ENCODE measurements around the gene CBS.
"Not testable (repeated sequence)": the region's sequence is repeated elsewhere in the genome, so short reads cannot be mapped to it uniquely, and the experiment has no call there.

The CBS gene

DNA sequence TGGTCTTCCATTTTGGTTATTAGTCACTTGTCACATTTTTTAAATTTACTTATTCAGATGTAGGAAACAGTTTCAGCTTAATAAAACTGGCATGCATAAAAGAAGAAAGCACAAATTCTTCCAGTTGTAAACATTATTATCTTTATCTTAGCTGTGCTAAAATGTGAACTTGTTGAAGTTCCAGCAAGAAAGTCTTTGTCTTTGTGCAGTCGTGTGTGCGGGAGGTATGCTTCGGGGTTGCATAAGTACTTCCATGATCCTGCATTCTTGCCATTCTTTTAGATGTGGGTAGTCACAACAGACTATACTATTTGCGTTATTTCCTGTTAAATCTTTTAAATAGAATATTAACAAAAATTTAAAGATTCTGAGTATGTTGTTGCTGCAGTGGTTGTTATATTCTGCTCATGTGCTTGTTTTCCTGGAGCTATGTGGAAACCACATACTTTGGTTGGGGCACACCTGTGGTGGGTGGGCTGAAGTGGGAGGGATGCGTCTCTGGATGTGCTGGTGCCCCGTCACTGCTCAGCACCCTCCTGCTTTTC lies 49.9 kb downstream of the CBS start:
- DNase-seq (ENCODE audit: low read depth in 3 of 3), result no peak

DNA sequence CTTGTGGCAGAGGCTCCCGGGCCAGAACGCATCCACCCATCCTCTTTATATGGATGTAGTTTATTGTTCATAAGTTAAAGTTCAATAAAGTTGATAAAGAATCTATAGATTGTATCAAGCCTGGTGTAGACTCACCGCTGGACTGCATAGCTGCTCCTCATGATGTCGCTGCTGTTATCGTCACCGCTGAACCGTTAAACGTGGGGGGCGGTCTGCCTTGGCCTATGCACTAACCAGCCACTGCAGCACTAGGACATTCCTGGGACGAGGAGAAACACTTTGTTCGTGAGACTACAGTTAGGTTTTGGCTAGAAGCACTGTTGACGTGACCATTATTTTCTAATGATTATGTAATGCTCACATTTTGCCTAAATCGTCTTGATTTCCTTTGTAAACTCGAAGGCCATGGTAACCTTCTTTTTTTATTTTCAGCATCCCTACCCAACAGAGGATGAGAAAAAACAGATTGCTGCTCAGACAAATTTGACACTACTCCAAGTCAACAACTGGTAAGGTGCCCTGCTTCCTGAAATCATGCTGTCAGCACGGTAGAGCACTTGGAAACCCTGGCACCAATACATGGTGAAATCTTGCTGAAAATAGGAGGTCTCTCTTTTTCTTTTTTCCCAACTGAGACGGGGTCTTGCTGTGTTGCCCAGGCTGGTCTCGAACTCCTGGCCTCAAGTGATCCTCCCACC lies 51.0 kb downstream of the CBS start:
- no peak for DNase-seq (ENCODE audit: low read depth in 3 of 3)

DNA sequence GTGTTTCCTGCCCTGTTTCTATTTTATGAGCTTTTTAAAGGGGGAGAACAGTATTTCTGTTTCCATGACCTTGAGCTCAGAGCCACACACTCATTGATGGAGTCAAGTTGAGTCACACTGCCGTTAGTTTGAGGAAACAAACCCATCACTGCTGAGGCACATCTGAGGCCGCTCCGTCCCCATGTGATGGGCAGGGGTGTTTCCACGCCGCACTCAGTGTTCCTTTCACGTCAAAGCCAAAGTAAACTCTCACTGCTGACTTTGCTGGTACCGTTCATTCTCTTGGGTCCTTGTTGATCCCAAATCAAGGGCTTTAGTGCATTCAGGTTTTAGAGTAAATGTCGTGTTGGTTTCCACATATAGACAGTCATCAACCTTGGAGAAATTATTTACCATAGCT lies 52.5 kb downstream of the CBS start:
- no peak for DNase-seq (ENCODE audit: low read depth in 3 of 3)

DNA sequence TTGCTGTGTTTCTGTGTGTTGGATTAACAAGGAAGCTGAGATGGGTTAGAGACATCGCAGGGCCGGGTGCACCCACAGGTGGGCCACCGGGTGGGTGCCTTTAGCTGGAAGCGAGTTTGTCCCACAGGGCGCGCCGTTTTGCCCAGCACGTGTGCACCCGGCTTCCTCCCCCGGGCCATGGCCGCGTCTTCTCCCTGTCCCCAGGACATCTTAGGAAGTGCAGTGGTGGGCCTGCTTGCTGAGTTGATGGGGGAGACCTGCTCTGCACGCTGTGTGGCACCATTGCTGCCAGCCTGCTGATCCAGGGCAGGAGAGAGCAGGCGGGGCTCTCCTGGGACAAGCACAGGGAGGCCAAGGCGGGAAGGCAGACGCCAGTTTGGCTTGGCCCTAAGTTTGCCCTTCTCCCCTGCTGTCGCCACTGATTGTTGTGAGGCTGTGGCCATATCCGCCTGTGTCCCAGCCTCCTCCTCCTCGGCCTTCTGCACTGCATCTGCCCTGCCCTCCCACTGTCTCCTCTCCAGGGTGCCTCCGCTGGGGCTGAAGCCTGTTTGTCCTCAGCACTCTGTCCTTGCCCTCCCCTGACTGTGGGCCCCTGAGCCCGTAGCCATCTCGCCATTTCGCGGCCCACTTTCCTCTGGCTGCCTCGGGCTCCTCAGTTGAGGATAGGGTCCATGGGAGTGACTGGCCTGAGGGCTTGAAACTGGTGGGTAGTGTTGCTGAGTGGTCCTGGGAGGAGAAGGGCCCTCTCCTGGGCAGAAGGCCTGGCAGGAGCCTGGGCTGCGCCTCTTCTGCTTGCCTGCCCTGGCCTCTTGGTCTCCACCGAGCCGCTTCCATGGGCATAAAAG lies 53.7 kb downstream of the CBS start:
- no peak for DNase-seq (ENCODE audit: low read depth in 3 of 3)

DNA sequence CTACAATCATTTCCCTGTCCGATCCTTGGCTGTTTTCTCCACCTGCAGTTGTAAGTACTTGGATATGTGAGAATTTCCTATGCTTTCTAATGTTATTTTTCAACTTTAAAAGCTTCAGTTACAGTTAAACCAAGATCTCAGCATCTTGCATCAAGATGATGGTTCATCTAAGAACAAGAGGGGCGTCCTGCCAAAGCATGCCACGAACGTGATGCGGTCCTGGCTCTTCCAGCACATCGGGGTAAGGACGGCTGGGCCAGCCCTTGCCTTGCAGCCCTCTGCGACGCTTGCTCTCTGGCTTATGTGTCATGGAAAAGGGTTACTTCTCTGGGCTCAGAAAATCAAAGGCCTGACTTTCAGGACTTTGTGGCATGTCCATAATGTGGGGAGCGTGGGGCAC lies 54.4 kb downstream of the CBS start:
- DNase-seq (ENCODE audit: low read depth in 3 of 3), result no peak

DNA sequence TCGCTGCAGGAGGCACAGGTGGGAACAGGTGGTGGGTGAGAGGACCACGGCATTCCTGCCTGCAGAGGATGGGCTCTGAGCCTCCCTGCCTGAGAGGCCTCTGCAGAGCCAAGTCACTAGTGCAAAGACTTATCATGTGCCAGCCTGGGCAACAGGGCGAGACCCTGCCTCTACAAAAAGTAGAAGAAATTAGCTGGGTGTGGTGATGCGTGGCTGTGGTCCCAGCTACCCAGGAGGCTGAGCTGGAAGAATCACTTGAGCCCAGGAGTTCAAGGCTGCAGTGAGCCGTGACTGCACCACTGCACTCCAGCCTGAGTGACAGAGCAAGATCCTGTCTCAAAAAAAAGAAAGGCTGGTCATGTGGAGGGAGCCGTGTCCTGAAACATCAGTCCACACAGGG lies 54.9 kb downstream of the CBS start:
- no peak for DNase-seq (ENCODE audit: low read depth in 3 of 3)

DNA sequence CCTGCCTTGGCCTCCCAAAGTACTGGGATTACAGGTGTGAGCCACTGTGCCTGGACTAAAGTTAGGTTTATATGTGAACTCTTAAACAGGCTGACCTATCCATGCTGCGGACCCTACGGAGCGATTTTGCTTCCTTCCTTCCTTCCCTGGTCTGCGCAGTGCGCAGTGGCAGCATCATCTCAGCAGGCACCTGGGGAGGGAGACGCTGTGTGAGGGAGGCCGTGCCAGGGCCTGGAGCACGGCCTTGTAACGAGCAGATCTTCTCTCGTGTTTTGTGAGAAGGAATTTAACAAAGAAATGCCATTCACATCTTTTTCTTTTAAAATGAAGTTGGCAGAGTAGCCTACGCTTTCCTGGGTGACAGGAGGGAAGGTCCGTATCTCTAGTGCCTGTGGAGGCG lies 55.5 kb downstream of the CBS start:
- no peak for DNase-seq (ENCODE audit: low read depth in 3 of 3)

DNA sequence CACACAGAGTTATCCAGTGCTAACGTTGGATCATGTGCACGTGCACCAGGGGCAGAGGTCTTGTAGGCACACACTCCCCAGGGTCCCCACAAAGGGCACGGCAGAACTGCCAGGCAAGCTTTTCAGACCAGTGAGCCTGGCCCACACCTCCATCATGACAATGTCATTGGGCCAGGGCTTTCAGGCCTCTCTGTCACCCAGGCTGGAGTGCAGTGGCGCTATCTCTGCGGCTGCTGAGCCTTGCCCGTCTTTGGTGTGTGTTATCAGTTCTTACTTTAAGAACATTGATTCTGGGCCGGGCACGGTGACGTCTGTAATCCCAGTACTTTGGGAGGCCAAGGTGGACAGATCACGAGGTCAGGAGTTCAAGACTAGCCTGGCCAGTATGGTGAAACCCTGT lies 57.1 kb downstream of the CBS start:
- DNase-seq (ENCODE audit: low read depth in 3 of 3), result no peak

DNA sequence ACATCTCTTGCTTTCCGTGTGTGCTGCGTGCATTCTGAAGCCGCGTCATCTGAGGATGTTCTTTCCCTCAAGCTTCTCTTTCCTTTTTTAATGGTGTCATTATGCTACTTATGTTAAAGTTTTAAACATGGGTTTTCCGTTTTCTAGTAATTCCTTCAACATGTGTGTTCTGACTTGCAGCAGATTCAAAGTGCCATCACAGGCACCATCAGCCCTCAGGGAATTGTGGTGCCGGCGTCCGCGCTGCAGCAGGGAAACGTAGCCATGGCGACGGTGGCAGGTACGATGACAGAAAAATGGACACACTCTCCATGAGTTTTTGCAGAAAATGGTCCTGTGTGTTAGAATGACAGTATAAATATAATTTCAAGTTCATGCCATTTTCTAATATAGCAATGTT lies 58.9 kb downstream of the CBS start:
- DNase-seq (ENCODE audit: low read depth in 3 of 3), result no peak

DNA sequence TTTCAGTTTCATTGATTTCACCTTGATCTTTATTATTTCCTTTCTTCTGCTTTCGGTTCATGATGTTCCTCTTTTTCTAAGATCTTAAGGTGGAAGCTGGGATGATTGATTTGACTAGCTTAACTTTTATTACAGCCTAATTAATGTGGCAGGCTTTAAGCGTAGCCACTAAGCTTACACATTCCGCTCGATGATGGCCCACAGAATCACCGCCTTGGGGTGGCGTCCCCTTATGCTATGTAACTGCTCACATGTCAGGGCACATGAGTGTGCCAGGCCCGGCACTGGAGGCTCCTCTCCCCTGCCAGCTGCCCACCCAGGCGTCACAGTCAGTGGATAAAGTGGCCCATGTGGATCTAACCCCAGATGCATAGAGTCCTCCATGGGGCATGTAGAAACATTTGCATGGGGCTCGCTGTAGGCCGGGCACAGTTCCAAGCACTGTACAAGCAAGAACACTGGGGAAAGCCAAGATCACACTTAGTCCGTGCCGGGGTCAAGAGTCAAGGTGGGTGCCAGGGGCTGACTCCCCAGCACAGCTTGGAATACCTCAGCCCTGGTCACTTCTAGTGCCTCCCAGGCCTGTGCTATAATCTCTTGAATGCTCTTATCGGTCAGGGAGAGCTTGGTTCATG lies 59.6 kb downstream of the CBS start:
- DNase-seq (ENCODE audit: low read depth in 3 of 3), result no peak

DNA sequence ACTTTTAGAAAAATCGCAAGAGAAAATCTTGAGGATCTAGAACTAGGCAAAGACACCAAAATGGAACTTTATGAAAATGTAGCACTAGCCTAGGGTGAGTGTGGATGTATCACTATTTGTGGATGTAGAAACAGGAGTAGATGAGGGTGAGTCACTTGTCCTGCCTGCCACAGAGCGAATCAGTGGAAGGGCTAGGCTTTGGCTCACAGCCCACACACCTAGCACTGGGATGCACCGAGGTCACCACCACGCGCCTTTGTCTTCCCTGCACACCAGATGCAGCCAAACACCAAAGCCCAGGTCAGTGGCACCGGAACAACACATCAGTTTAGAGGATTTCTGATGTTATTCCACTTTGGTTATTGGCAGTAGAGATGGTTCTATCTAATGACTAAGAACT lies 63.0 kb downstream of the CBS start:
- no peak for DNase-seq (ENCODE audit: low read depth in 3 of 3)

DNA sequence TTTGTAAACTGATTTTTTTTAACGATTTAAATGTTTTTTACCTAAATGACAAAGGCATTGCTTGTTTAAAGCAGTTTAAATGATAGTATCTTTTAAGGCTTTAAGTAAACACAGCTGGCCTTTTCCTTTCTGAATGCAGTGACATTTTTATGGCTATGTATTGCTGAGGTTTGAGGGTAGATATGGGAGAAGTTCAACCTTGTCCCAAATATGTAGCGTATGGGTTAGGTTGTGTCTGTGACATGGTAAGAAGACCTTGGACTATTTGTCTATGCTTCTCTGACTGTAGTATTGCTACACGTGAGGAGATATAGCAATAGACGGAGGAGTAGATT lies 68.8 kb downstream of the CBS start:
- DNase-seq (ENCODE audit: low read depth in 3 of 3), result no peak

DNA sequence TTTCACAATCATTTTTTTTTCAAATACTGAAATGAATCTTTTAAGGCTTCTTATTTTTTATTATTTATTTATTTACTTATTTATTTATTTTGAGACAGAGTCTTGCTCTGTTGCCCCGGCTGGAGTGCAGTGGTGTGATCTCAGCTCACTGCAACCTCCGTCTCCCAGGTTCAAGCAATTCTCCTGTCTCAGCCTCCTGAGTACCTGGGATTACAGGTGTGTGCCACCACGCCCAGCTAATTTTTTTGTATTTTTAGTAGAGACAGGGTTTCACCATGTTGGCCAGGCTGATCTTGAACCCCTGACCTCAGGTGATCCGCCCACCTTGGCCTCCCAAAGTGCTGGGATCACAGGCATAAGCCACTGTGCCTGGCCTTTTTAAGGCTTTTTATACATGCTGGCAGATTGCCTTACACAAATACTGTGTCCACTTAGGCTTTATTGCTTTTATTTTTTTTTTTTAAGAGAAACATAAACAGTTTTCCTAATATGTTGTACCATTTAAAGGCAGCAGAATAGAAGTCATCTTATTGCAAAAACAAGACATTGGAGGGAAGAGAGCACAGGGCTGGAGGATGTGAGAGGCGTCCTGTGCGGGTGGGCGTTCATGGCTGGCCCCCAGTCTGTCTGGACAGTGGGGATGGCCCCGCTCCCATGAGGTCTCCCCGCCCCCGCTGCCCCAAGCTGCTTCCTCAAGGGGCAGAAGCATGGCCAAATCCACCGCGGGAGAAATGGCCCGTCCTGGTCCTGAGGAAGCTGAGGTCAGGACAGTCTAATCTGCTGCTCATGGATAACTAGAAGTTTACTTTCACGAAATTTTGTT lies 69.4 kb downstream of the CBS start:
- not testable (repeated sequence) for DNase-seq (ENCODE audit: low read depth in 3 of 3)

DNA sequence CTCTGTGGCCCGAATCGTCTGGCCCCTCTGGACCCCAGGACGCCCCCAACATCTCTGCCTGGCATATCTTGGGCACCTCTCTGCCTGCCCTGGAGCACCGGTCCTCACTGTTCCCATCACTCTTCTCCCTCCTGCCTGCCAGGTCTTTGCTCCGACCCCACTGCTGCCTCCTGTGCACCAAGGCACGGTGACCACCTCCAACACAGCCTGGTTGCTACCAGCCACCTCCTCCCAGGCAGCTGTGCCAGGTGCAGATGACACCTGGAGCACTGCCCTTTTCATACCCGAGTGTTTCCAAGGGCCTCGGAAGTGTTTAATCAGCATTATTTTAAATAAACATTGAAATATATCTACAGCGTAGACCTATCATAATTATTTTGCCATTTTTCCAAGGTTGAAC lies 70.0 kb downstream of the CBS start:
- DNase-seq (ENCODE audit: low read depth in 3 of 3), result no peak

DNA sequence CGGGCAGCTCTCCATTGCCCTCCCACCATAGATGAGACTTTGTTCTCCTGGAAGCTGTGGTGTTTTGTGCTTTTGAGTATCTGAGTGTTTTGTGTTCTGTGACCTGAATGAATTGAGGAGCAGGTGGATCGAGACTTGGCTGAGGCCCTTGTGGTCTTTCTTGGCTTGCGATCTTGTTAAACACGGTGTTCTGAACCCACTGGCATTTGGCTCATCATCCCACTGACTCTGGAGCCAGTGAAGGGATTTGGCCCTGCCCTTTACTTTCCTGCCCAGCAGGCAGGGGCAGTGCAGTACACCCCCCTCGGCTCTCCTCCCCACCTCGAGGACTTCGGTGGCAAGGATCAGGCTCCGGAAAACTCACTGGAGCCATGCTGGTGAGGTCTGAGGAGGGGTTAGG lies 70.7 kb downstream of the CBS start:
- DNase-seq (ENCODE audit: low read depth in 3 of 3), result no peak

Data from stimulated activated CD4-positive, alpha-beta T cell treated with anti-CD3 and anti-CD28 coated beads, TNF-alpha, amount 100 ng/mL, for 48 hours (primary cell).